GM13977 (cell line): ENCODE results near the gene CAVIN2.

Experiments used
- DNase-seq: peaks from one replicate; pipeline ENCODE4 v3.0.0; 2012; ENCODE audit warnings: low spot score
- CTCF ChIP-seq: IDR thresholded peaks from 2 replicates; pipeline ENCODE4 v1.5.1; 2012; ENCODE audit warnings: mild to moderate bottlenecking, control low read depth; ENCODE audit not compliant: insufficient read depth; ENCODE audit errors: extremely low read depth, missing control alignments
- in situ Hi-C: fragments of 300-500 bp; cut with MboI; formaldehyde crosslinking; loops from one replicate; pipeline ENCODE4 v1.12.0; 2022; ENCODE audit warnings: low sequenced_read_pairs, low pct_unique_long_range_greater_than_20kb, mixed read lengths, inconsistent platforms; ENCODE audit not compliant: unreplicated experiment

CAVIN2 gene

GRCh38 chr2:191866675-191867506, 20.0 kb upstream of the CAVIN2 start:
- no peak for DNase-seq
- in situ Hi-C loops: no loop called here
- no peak for TF ChIP-seq CTCF

- in situ Hi-C loops: no loop called here
- TF ChIP-seq CTCF: no peak
- DNase-seq: no peak
Measured at GRCh38 chr2:191866195-191866594, 19.3 kb upstream of the CAVIN2 start.

GRCh38 chr2:191864628-191865374, 17.9 kb upstream of the CAVIN2 start:
- in situ Hi-C loops: no loop called here
- TF ChIP-seq CTCF: no peak
- DNase-seq: no peak

- in situ Hi-C loops: no loop called here
- TF ChIP-seq CTCF: no peak
- DNase-seq: no peak
Measured at GRCh38 chr2:191863988-191864387, 17.1 kb upstream of the CAVIN2 start.

- no peak for TF ChIP-seq CTCF
- in situ Hi-C loops: no loop called here
- DNase-seq: no peak
Measured at GRCh38 chr2:191862156-191862775, 15.4 kb upstream of the CAVIN2 start.

- DNase-seq: no peak
- no peak for TF ChIP-seq CTCF
- in situ Hi-C loops: no loop called here
Measured at GRCh38 chr2:191860760-191861466, 14.0 kb upstream of the CAVIN2 start.
